ENCODE data around the gene DCTN5. TPM values are rescaled to one million over a fixed set of nuclear protein-coding genes. Genes with fewer than 3 reads are reported as not detected.

The DCTN5 gene
- total and polyA plus RNA-seq, 2 donors (not counting 1 experiment from before 2014, with no cell fraction given) = 39.6 to 96.7 TPM

DNA sequence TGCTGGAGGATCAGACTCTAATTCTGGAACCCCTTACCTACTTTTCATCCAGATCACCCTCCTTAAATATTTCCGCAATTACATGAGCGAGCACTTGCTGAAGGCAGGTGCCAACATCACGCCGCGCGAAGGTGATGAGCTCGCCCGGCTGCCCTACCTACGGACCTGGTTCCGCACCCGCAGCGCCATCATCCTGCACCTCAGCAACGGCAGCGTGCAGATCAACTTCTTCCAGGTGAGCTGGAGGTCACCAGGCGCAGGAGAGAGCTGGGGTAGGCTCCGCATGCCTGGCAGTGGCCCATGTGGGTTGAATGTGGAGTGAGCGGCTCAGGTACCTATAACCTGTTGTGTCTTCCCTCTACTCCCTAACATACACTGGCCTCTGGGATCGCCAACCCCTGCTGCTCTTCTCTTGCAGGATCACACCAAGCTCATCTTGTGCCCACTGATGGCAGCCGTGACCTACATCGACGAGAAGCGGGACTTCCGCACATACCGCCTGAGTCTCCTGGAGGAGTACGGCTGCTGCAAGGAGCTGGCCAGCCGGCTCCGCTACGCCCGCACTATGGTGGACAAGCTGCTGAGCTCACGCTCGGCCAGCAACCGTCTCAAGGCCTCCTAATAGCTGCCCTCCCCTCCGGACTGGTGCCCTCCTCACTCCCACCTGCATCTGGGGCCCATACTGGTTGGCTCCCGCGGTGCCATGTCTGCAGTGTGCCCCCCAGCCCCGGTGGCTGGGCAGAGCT lies 48.3 kb downstream of the DCTN5 start:
- no peaks in the 10 kb centered on the region for H4K20me1 ChIP-seq (ENCODE audit: control insufficient read depth, extremely low read depth, insufficient read depth, low read length)
- TF ChIP-seq, protein P1, sequence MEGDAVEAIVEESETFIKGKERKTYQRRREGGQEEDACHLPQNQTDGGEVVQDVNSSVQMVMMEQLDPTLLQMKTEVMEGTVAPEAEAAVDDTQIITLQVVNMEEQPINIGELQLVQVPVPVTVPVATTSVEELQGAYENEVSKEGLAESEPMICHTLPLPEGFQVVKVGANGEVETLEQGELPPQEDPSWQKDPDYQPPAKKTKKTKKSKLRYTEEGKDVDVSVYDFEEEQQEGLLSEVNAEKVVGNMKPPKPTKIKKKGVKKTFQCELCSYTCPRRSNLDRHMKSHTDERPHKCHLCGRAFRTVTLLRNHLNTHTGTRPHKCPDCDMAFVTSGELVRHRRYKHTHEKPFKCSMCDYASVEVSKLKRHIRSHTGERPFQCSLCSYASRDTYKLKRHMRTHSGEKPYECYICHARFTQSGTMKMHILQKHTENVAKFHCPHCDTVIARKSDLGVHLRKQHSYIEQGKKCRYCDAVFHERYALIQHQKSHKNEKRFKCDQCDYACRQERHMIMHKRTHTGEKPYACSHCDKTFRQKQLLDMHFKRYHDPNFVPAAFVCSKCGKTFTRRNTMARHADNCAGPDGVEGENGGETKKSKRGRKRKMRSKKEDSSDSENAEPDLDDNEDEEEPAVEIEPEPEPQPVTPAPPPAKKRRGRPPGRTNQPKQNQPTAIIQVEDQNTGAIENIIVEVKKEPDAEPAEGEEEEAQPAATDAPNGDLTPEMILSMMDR (conservative IDR thresholded peaks at IDR 0.05 in 1 of 2, IDR thresholded peaks at IDR 0.05 in 1 of 2; ENCODE audit: low read depth in 1 of 2, low read length in 2 of 2) = no peak
- TF ChIP-seq EZH2 (IDR thresholded peaks at IDR 0.05; ENCODE audit: low read length, missing control alignments) = no peak
- H3K4me2 ChIP-seq (ENCODE audit: extremely low read depth, insufficient read depth, low read length) = no peak overlapping the region
- H3K36me3 ChIP-seq (ENCODE audit: control insufficient read depth, insufficient read depth, low read length) = peaks cover 25% of the 10 kb centered on the region
- H3K27me3 ChIP-seq (ENCODE audit: control insufficient read depth, insufficient read depth, low read length) = no peaks in the 10 kb centered on the region
- no peak for DNase-seq (ENCODE audit: low read depth in 2 of 2)
- no peak overlapping the region for H2AFZ ChIP-seq (ENCODE audit: low read length)
- H3K4me1 ChIP-seq (ENCODE audit: control insufficient read depth, extremely low read depth, insufficient read depth, low read length) = no peaks in the 10 kb centered on the region
- no peak overlapping the region for H3K9ac ChIP-seq (ENCODE audit: insufficient read depth, low read length)
- H3K4me3 ChIP-seq (replicated peaks in 1 of 4; ENCODE audit: control extremely low read depth in 1 of 4, insufficient read depth in 1 of 4, low read depth in 3 of 4, low read length in 4 of 4) = no peak overlapping the region
- no peak overlapping the region for H3K27ac ChIP-seq (ENCODE audit: insufficient read depth, low read length)
- no peaks in the 10 kb centered on the region for H3K9me3 ChIP-seq (ENCODE audit: control insufficient read depth, insufficient read depth, low read depth, low read length)
- H3K79me2 ChIP-seq (ENCODE audit: control insufficient read depth, insufficient read depth, low read length) = peaks cover 2% of the 10 kb centered on the region

DNA sequence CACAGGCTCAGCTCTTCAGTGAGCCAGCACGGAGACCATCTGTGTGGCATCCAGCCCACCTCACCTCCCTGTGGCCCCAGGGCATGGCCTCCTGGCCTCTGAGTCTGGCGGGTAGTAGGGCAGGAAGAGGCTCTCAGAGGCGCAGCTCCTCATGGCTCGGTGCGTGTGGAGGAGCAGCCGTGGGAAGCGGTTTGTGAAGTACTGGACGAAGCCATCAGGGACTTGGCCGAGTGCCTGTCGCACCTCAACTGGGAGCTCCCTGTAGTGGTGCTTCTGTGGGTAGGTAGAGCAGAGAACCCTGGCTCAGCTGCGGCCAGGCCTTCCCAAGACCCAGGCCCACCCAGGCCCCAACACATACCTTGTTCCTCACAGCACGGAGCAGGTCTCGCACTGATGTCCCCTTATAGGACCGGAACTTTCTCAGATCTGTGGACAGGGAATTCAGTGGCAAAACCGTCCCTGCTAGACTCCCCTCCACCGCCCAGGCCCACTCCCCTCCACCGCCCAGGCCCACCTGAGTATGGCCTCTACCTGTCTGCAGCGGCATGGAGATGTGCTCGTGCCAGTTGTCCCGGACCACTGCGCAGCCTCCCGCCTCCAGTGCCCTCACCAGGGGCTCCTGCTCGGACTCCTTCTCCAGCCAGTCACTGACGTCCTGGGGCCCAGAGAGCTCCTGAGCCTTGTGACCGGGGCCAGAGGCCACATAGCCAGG lies 49.7 kb downstream of the DCTN5 start:
- Histone ChIP-seq H3K4me3 (replicated peaks in 1 of 4; ENCODE audit: control extremely low read depth in 1 of 4, insufficient read depth in 1 of 4, low read depth in 3 of 4, low read length in 4 of 4) (no peak overlapping the region), H3K4me2 (ENCODE audit: extremely low read depth, insufficient read depth, low read length) (no peak overlapping the region), H4K20me1 (ENCODE audit: control insufficient read depth, extremely low read depth, insufficient read depth, low read length) (no peaks in the 10 kb centered on the region), H3K27me3 (ENCODE audit: control insufficient read depth, insufficient read depth, low read length) (no peaks in the 10 kb centered on the region), H2AFZ (ENCODE audit: low read length) (no peak overlapping the region), H3K4me1 (ENCODE audit: control insufficient read depth, extremely low read depth, insufficient read depth, low read length) (no peaks in the 10 kb centered on the region), H3K79me2 (ENCODE audit: control insufficient read depth, insufficient read depth, low read length) (peaks cover 2% of the 10 kb centered on the region), H3K36me3 (ENCODE audit: control insufficient read depth, insufficient read depth, low read length) (peaks cover 25% of the 10 kb centered on the region), H3K9ac (ENCODE audit: insufficient read depth, low read length) (no peak overlapping the region), H3K9me3 (ENCODE audit: control insufficient read depth, insufficient read depth, low read depth, low read length) (no peaks in the 10 kb centered on the region), H3K27ac (ENCODE audit: insufficient read depth, low read length) (no peak overlapping the region)
- no peak for DNase-seq (ENCODE audit: low read depth in 2 of 2)
- TF ChIP-seq EZH2 (IDR thresholded peaks at IDR 0.05; ENCODE audit: low read length, missing control alignments) = no peak
- TF ChIP-seq, protein P1 (conservative IDR thresholded peaks at IDR 0.05 in 1 of 2, IDR thresholded peaks at IDR 0.05 in 1 of 2; ENCODE audit: low read depth in 1 of 2, low read length in 2 of 2) = no peak

DNA sequence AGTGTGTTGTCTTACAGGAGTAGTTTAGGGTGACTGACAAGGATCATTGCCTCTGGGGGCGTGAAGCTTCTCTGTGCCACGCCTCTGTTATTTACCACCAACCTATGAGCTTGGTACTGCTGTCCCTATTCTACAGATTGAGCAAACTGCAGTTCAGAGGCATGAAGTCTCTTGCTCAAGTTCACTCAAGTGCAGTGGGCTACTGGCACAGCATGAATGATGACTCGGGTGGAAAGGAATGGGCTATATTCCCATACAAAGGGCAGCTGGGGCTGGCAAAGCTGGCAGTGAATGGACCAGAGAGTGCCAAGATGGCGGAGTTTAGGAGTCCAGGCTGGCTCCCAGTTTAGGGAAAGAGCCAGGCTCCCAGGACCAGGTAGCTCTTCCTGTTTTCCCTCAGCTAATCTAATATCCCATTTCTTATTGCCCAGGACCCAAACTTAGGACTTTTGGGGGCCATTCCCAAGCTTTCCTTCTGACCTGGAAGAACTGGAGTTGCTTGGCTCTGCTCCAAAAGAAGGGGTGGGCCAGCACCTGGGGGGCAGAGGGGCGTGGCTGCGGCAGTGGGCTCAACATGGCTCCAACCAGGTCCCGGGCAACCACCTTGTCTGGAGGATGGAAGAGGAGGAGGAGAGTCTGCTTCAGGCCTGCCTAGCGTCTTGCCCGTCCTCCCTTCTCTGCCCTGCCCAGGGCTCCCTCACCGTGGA lies 50.4 kb downstream of the DCTN5 start:
- Histone ChIP-seq H3K27ac (ENCODE audit: insufficient read depth, low read length) (no peak overlapping the region), H3K9ac (ENCODE audit: insufficient read depth, low read length) (no peak overlapping the region), H3K4me2 (ENCODE audit: extremely low read depth, insufficient read depth, low read length) (no peak overlapping the region), H3K27me3 (ENCODE audit: control insufficient read depth, insufficient read depth, low read length) (no peaks in the 10 kb centered on the region), H3K4me3 (replicated peaks in 1 of 4; ENCODE audit: control extremely low read depth in 1 of 4, insufficient read depth in 1 of 4, low read depth in 3 of 4, low read length in 4 of 4) (no peak overlapping the region), H3K79me2 (ENCODE audit: control insufficient read depth, insufficient read depth, low read length) (peaks cover 2% of the 10 kb centered on the region), H4K20me1 (ENCODE audit: control insufficient read depth, extremely low read depth, insufficient read depth, low read length) (no peaks in the 10 kb centered on the region), H2AFZ (ENCODE audit: low read length) (no peak overlapping the region), H3K9me3 (ENCODE audit: control insufficient read depth, insufficient read depth, low read depth, low read length) (no peaks in the 10 kb centered on the region), H3K4me1 (ENCODE audit: control insufficient read depth, extremely low read depth, insufficient read depth, low read length) (no peaks in the 10 kb centered on the region), H3K36me3 (ENCODE audit: control insufficient read depth, insufficient read depth, low read length) (peaks cover 25% of the 10 kb centered on the region)
- TF ChIP-seq, protein P1 (conservative IDR thresholded peaks at IDR 0.05 in 1 of 2, IDR thresholded peaks at IDR 0.05 in 1 of 2; ENCODE audit: low read depth in 1 of 2, low read length in 2 of 2) = no peak
- no peak for TF ChIP-seq EZH2 (IDR thresholded peaks at IDR 0.05; ENCODE audit: low read length, missing control alignments)
- peak; percentile 13 to 34 for DNase-seq (ENCODE audit: low read depth in 2 of 2)
